ENCODE results near the gene TIGD7. TPM values are rescaled to one million over a fixed set of nuclear protein-coding genes. Genes with fewer than 3 reads are reported as not detected.
"Not testable (repeated sequence)": the region's sequence is repeated elsewhere in the genome, so short reads cannot be mapped to it uniquely, and the experiment has no call there.

Gene TIGD7
- total RNA-seq, 4 donors from 2014 or later = 1.2 to 14.9 (median 2.9) TPM

DNA sequence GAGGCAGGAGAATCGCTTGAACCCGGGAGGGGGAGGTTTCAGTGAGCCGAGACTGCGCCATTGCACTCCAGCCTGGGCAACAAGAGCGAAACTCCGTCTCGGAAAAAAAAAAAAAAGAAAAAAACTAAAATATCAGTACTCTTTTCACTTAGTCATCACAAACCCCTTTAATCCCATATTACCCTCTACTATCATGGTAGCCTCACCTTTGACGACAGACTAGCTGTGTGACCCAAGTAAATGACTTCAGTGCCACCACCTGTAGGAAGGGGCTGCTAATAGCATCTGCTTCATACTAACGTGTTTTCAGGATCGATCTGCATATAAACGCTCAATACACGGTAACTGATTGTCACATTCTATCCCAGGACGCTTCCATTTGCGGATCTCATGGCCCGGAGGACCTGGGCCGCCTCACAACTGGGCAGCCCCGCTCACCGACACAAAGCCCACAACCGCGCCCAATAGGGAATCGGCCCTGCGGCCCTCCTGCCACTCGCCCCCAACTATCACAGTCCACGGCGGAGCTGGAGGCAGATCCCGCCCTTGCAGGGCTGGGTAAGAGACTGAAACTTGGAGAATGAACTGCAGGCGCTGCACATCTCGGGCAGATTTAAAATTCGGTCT is 23.0 kb downstream of the TIGD7 start:
- Histone ChIP-seq H3K4me3 (peak overlapping the region; percentile 68 to 99 (median 89)), H3K27me3 (no peaks in the 10 kb centered on the region), H3K27ac (peak overlapping the region; percentile 96 to 99 (median 98)), H3K4me1 (peaks cover 0 to 17% (median 9%) of the 10 kb centered on the region in 4 donors), H3K9me3 (peaks cover 0 to 4% (median 0%) of the 10 kb centered on the region in 4 donors), H3K36me3 (peaks cover 0 to 22% (median 0%) of the 10 kb centered on the region in 3 donors)
- DNase-seq = no peak
- TF ChIP-seq, protein P1, sequence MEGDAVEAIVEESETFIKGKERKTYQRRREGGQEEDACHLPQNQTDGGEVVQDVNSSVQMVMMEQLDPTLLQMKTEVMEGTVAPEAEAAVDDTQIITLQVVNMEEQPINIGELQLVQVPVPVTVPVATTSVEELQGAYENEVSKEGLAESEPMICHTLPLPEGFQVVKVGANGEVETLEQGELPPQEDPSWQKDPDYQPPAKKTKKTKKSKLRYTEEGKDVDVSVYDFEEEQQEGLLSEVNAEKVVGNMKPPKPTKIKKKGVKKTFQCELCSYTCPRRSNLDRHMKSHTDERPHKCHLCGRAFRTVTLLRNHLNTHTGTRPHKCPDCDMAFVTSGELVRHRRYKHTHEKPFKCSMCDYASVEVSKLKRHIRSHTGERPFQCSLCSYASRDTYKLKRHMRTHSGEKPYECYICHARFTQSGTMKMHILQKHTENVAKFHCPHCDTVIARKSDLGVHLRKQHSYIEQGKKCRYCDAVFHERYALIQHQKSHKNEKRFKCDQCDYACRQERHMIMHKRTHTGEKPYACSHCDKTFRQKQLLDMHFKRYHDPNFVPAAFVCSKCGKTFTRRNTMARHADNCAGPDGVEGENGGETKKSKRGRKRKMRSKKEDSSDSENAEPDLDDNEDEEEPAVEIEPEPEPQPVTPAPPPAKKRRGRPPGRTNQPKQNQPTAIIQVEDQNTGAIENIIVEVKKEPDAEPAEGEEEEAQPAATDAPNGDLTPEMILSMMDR (IDR thresholded peaks at IDR 0.05) = no peak
- no peak for TF ChIP-seq POLR2A (IDR thresholded peaks at IDR 0.05)

DNA sequence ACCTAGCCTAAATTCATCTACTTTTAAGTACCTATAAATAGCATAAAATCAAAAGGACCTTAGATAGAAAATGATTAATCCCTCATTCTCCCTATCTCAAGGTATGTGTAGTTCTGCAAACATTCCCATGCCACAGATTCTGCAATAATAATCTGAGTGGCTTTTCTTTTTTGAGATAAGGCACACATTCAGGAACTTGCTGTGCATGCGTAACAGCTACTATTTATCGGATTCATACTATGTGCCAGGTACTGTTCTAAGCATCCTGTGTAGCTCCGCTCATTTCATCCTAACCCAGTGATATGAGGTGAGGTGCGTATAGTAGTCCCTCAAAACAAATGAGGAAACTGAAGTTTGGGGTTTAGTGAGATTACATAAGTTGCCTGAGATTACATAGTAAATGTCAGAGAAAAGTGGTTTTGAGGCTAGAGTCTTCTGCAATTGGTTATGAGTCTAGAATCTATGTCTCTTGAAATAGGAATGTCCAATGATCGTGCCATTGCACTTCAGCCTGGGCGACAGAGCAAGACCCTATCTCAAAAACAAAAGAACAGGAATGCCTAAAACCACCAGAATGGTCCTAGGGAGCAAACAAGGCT is 23.9 kb downstream of the TIGD7 start:
- no peak for DNase-seq
- Histone ChIP-seq H3K36me3 (peaks cover 0 to 13% (median 0%) of the 10 kb centered on the region in 3 donors), H3K27me3 (no peaks in the 10 kb centered on the region), H3K4me3 (no peak overlapping the region), H3K4me1 (peaks cover 0 to 17% (median 9%) of the 10 kb centered on the region in 4 donors), H3K27ac (no peak overlapping the region), H3K9me3 (no peaks in the 10 kb centered on the region)
- TF ChIP-seq, protein P1 (IDR thresholded peaks at IDR 0.05) = no peak
- no peak for TF ChIP-seq POLR2A (IDR thresholded peaks at IDR 0.05)

DNA sequence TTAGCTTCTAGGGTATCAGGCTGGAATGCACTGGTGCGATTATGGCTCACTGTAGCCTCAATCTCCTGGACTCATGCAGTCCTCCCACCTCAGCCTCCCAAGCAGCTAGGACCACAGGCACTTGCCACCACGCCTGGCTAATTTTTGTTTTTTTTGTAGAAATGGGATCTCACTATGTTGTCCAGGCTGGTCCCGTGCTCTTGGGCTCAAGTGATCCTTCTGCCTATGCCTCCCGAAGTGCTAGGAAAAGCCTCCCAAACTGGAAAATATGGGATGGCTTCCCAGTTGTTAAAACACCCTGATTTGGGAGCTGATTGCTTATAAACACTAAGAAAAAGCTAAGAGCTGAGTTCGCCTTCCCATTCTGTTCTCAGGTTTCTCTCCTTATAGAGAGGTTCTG is 28.6 kb downstream of the TIGD7 start:
- Histone ChIP-seq H3K27me3 (no peaks in the 10 kb centered on the region), H3K27ac (no peak overlapping the region), H3K9me3 (no peaks in the 10 kb centered on the region), H3K4me3 (no peak overlapping the region), H3K36me3 (no peaks in the 10 kb centered on the region), H3K4me1 (no peaks in the 10 kb centered on the region)
- TF ChIP-seq, protein P1 (IDR thresholded peaks at IDR 0.05) = no peak
- TF ChIP-seq POLR2A (IDR thresholded peaks at IDR 0.05) = no peak
- DNase-seq = no peak

DNA sequence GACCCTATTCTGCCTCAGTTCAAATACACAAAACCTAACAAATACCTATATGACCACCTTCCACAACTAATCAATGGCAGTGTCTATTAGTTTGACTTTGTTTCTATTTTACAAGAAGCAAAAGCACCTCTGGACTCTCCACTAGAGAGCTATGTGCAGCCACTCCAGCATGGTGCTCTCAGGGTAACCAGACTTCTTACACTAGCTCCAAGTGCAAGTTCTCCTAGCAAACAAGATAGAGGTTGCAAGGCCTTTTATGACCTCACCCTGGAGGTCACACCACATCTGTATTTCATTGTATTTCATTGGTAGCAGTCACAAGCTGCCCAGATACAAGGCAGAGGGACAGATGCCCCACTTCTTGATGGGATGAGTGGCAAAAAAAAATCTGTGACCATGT is 30.3 kb downstream of the TIGD7 start:
- Histone ChIP-seq H3K9me3 (no peaks in the 10 kb centered on the region), H3K4me3 (no peak overlapping the region), H3K27ac (no peak overlapping the region), H3K4me1 (no peaks in the 10 kb centered on the region), H3K27me3 (no peaks in the 10 kb centered on the region), H3K36me3 (no peaks in the 10 kb centered on the region)
- TF ChIP-seq, protein P1 (IDR thresholded peaks at IDR 0.05) = no peak
- TF ChIP-seq POLR2A (IDR thresholded peaks at IDR 0.05) = no peak
- DNase-seq = peak in 1 of 3 donors; percentile 2

DNA sequence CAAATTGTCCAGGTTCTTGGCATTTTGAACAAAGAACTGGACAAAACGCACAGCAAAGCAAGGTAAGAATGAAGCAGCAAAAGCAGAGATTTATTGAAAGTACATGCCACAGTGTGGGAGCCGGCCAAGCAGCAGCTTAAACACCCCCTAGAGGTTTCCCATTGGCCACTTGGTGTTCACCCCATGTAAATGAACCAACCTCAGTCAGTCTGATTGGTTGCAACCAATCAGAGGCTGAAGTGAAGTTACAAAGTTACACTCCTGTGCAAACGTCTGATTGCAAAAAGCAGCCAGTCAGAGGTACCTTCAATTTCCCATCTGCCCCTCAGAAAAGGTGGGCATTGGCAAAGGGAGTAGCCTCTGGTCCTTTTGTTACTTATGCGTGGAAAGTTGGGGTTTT is 30.7 kb downstream of the TIGD7 start:
- Histone ChIP-seq H3K27me3 (no peaks in the 10 kb centered on the region), H3K4me3 (no peak overlapping the region), H3K9me3 (no peaks in the 10 kb centered on the region), H3K4me1 (no peaks in the 10 kb centered on the region), H3K27ac (no peak overlapping the region), H3K36me3 (no peaks in the 10 kb centered on the region)
- peak in 1 of 3 donors; percentile 7 for DNase-seq
- TF ChIP-seq, protein P1 (IDR thresholded peaks at IDR 0.05) = no peak
- no peak for TF ChIP-seq POLR2A (IDR thresholded peaks at IDR 0.05)

DNA sequence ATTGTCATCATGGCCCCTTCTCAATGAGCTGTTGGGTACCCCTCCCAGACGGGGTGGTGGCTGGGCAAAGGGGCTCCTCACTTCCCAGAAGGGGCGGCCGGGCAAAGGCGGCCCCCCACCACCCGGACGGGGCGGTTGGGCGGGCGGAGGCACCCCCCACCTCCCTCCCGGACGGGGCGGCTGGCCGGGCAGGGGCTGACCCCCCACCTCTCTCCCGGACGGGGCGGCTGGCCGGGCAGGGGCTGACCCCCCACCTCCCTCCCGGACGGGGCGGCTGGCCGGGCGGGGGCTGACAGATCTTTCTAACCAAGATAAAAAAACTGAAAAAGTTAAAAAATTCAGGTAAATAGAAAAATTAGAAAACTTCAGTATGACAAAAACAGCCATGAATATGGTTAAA is 33.9 kb downstream of the TIGD7 start:
- not testable (repeated sequence) for DNase-seq, H3K4me1 ChIP-seq, H3K9me3 ChIP-seq, H3K27ac ChIP-seq, H3K4me3 ChIP-seq, H3K27me3 ChIP-seq, H3K36me3 ChIP-seq

DNA sequence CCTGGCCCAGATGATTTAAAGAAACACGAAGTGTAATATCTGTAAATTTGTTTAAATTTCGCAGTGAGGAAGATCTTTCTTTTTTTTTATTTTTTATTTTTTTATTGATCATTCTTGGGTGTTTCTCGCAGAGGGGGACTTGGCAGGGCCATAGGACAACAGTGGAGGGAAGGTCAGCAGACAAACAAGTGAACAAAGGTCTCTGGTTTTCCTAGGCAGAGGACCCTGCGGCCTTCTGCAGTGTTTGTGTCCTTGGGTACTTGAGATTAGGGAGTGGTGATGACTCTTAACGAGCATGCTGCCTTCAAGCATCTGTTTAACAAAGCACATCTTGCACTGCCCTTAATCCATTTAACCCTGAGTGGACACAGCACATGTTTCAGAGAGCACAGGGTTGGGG is 34.5 kb downstream of the TIGD7 start:
- not testable (repeated sequence) for H3K4me1 ChIP-seq, H3K27me3 ChIP-seq, DNase-seq, H3K27ac ChIP-seq, H3K9me3 ChIP-seq, H3K4me3 ChIP-seq, H3K36me3 ChIP-seq
